Stimulated activated CD8-positive, alpha-beta memory T cell treated with anti-CD3 and anti-CD28 coated beads, Interleukin-12 subunit alpha, Interleukin-12 subunit beta, amount 100 ng/mL, for 24 hours (primary cell): ENCODE results near the gene SNED1.
A peak's percentile ranks its signal among the peaks of the same experiment; 100 is the strongest.

Experiments
- DNase-seq: peaks from one replicate; pipeline ENCODE4 v3.0.0-alpha.2; 2020; ENCODE audit errors: extremely low read depth

Gene SNED1

DNA sequence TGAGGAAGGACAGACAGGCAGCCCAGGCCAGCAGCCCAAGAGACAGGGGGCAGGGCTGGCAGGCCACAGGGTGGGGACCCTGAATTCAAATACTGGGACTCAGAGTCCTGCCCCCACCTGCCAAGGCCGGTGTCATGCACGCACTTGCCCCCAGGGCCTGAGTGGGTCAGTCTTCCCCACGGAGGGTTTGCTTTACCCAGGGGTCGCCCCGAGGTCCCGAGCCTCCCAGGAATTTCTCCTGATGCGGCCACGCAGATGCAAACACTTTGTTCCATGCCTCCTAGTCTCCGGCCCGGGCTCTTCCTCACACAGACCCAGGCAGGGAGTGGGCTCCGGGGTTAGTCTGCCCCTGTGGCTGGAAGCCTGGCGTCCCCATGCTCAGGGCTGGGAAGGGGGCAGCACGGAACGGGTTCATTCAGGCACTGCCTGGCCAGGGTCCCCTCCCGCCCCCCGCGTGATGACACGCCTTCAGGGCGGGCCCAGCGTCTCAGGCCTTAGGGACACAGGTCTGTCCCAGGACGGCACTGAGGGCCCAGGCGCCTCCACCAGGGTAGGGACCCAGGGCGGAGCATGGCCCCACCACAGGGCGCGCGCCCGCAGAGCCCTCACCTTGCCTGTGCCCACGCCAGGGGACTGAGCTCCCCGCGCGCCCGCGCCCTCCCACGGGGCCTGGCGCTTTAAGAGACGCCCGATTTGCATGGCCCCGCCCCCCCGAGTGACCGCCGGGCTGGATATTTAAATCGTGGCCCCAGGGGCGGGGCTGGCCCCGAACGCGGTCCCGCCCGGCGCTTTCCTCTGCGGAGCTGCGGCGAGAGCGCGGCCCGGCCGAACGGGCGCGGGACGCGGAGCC is at the start of gene SNED1:
SNED1 (plus strand) TSS at position 763 of the 850 bp plus-strand sequence. CDS start 220 bp downstream, outside the sequence.
- DNase-seq, result peak; percentile 30

- no peak for DNase-seq
Measured at GRCh38 chr2:240948905-240949790, 49.3 kb upstream of the SNED1 start.

GRCh38 chr2:240949791-240950705 is 48.4 kb upstream of the SNED1 start:
- DNase-seq, result no peak

GRCh38 chr2:240951045-240951594 is 47.3 kb upstream of the SNED1 start:
- no peak for DNase-seq

GRCh38 chr2:240952496-240953246 is 45.7 kb upstream of the SNED1 start:
- no peak for DNase-seq

DNA sequence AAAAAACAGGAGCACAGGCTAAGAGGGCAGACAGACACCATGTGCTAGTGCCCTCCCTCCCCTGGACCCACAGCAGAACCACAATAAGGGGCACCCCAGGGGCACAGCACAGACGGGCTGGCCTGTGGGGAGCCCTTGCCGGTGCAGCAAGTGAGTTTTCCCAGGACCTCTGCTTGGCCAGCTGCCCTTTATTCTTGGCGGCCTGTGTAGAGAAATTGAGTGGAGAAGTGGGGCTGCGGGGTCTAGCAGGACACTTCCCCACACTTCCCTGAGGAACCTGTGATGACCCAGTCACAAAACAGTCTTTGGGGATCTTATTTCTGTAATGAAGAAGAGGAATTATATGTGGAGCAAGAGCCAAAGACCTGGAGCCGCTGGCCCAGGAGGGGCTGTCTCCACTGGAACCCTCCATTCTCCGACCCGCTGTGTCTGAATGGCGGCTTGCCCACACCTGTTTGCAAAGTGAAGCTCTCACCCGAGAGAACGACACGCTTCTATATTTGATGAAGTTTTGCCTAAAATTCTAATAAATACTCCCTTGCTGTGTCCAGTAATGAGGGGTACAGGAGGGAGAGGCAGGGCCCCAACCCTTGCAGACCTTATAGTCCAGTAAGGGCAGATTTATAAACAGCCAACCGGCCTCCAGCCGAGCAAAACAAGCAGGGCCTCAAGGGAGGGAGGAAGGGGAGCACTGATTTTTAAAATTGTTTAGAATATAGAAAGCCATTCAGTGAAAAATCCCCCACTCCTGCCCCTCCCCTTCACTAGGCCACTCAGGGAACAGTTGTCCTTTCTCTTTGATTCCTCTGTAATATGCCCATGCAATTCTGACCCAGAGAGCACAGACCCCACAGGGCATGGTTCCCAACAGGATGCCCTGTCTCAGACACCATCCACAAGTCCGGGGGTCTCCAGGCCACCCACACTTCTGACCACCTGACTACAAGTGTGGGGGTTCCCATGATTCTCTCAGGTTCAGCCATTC is 44.7 kb upstream of the SNED1 start:
- DNase-seq, result no peak

GRCh38 chr2:240954436-240955305 is 43.7 kb upstream of the SNED1 start:
- no peak for DNase-seq

GRCh38 chr2:240955306-240956170 is 42.9 kb upstream of the SNED1 start:
- no peak for DNase-seq

DNA sequence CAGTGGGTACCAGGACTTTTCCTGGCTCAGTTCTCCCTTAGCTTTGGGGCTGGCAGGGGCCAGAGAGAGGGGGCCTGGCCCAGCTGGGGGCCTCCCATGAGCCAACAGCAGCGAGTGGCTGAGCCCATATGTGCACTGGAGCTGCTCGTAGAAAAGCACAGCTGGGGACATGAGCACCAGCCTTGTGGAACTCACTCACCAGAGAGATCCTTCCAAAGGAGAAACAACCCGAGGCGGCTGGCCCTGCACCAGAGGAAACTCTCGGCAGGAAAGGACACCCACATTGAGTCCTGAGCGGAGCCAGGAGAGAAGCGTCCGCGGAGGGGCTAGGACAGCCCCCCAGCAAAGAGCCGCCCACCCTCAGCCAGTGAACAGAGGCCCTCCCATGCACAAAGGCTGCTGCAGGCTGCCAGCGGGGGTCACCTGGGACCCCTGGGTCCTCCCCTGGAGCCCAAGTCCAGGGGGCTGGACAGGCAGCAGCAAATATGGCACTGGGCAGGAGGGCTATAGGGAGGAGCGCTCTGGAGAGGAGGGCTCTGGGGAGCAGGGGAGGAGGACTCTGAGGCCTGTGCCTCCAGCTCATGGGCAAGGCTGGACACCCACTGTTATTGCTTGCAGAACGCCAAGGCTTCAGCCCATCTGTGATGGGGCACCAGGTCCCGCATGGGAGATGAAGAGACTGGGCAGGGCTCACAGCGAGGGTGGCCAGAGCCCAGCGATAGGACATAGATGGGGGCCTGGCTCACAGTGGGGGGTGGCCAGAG is 42.1 kb upstream of the SNED1 start:
- DNase-seq, result no peak

DNA sequence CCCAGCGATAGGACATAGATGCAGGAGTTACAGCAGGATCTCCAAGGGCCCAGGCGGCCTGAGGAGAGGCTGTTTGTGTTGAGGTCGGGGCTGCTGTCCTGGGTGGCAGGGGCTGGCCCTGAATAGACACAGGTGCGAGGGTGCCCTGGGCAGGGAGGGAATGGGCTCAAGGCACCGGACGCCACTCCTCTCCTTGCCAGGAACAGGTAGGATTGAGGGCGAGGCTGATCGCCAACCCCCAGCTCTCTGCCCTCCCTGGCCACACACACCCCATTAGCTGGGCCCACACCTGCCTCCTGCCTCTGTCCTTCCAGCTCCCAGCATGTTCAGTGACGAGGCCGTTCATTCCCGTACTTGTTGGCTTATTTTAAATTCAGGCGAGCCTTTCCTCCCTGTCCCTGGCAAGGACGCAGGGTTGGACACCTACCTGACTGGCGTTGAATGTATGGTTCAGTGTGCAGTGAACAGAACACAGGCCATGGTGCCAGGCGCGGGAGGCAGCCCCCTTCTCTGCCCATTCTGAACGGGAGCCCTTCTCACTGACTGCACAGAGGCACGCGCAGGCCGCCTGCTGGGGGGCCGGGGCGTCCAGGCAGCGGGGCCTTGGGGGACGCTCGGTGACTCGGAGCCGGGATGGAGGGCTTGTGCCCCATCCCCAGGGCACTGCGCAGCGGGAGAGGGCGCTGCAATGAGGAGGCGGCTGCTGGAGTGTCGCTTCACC is 41.3 kb upstream of the SNED1 start:
- DNase-seq, result no peak

DNA sequence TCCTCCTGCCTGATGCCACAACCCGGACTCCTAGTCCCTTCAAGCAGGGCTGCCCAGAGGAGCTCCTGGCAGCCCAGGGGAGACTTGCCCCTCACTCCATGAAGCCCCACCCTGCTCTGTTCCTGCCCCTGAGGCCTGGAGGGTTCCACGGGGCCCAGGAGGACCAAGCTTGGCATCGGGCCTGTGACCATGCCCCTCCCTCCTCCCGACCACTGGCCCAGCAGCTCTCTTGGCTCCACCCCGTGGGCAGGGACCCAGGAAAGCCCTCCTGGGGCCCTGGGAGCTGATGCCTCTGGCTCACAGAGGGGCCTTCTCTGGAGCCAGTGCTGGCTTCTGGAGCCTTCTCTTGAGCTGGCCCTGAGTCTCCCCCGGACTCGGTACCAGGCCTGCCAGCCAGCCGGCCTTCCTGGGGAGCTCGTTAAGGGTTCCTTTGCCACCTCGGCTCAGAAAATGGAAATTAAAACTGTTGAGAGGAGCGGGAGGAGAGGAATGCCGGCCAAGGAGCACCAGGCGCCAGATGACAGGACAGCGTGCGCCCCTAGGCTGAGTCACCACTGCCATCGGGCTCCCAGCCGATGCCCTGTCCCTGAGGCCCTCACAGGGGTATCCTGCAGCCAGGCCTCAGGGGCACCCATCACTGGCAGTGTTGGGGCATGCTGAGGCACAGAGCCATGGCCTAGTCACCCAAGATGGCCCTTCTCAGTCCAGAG is 40.6 kb upstream of the SNED1 start:
- no peak for DNase-seq

DNA sequence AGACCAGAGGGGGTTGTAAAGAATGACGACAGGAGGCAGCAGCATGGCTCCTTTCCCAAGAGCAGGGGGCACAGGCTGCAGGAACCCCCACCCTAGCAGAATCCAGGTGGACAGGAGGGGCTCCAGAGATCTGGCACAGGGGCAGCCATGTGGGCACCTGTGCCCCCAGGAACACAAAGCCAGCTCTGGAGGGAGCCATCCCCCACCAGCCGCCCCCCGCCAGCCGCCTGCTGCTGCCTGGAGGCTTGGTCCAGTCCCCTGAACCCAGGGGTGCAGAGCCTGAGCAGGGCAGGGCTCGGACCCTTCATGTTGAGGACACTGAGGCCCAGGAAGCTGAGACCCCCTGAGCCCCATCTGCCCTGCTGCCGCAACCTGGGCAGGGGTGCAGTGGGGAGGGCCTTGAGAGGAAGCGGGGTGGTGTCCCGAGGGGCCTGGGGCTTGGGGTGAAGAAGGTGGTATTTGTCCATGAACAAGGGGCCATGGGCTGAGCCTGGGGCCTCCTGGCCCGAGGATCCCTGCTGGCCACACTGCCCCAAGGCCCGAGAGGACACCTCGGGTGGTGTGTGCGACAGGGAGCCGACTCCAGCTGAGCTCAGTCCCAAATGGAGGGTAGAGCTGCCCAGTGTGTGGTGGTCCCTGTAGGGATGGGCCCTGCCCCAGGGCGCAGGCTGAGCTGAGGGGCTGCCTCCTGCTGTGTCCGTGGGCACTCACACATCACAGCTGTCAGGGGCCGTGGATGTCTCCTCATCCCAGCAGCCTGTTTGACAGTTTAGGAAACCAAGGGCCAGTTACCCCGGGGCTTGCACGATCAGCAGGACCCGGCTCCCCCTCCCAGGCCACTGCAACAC is 39.8 kb upstream of the SNED1 start:
- DNase-seq, result no peak

GRCh38 chr2:240959214-240959940 is 39.0 kb upstream of the SNED1 start:
- no peak for DNase-seq

- no peak for DNase-seq
Measured at GRCh38 chr2:240959941-240960308, 38.5 kb upstream of the SNED1 start.
